DLD1 (cell line): ENCODE results near the gene HDGF.
"Not testable (repeated sequence)": the region's sequence is repeated elsewhere in the genome, so short reads cannot be mapped to it uniquely, and the experiment has no call there.

Experiments
- in situ Hi-C: cut with HindIII; loops from 2 replicates; pipeline ENCODE4 v1.10.0; 2017; ENCODE audit warnings: low sequenced_read_pairs

HDGF gene

DNA sequence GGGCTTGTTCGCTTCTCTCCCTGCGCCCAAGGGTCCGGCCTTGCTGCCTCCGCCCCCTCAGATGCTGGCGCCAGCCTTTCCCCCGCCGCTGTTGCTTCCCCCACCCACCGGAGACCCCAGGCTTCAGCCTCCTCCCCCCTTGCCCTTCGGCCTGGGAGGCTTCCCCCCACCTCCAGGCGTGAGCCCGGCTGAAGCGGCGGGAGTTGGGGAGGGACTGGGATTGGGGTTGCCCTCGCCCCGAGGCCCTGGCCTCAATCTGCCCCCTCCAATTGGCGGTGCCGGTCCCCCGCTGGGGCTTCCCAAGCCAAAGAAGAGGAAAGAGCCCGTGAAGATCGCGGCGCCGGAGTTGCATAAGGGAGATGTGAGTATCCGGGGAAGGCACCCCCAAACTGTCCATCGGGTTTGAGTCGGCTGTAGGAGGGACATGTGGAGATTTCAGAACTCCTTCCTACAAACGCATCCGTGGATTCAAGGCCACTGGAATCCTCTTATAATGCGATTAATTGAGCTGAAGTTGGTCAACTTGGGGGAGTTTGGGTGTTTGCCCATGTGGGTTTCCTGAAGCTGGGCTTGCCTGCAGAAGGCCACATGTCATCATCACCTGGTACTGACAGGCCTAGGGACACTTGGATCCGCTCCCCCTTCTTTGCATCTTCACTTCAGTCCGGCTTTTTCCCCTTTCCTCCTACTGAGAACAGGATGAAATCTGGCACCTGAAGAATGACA, 16.6 kb upstream of the HDGF start:
- in situ Hi-C loops = no loop called here

GRCh38 chr1:156767101-156767878, 15.8 kb upstream of the HDGF start, which contains the start of gene PRCC:
TSS of gene PRCC (plus strand) at chr1:156767535. CDS start at chr1:156767772, 237 bp downstream.
- in situ Hi-C loops = no loop called here

GRCh38 chr1:156766298-156767100, 15.0 kb upstream of the HDGF start:
- in situ Hi-C loops = no loop called here

GRCh38 chr1:156765666-156766065, 14.2 kb upstream of the HDGF start:
- in situ Hi-C loops = no loop called here

GRCh38 chr1:156765136-156765535, 13.7 kb upstream of the HDGF start:
- in situ Hi-C loops = not testable (repeated sequence)

DNA sequence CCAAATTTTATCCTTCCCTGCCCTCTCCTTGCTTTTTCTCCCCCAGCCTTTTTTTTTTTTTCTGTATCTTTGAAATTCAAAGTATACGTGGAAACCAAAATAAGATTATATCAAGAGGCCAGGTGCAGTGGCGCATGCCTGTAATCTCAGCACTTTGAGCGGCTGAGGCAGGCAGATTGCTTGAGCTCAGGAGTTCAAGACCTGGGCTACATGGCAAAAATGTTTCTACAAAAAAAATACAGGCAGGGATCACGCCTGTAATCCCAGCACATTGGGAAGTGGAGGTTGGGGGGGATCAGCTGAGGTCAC, 9.3 kb upstream of the HDGF start:
- in situ Hi-C loops = no loop called here

GRCh38 chr1:156760092-156760795, 8.8 kb upstream of the HDGF start:
- in situ Hi-C loops = no loop called here

GRCh38 chr1:156757572-156758253, 6.2 kb upstream of the HDGF start:
- in situ Hi-C loops = not testable (repeated sequence)

GRCh38 chr1:156756355-156756754, 4.9 kb upstream of the HDGF start:
- in situ Hi-C loops = no loop called here

DNA sequence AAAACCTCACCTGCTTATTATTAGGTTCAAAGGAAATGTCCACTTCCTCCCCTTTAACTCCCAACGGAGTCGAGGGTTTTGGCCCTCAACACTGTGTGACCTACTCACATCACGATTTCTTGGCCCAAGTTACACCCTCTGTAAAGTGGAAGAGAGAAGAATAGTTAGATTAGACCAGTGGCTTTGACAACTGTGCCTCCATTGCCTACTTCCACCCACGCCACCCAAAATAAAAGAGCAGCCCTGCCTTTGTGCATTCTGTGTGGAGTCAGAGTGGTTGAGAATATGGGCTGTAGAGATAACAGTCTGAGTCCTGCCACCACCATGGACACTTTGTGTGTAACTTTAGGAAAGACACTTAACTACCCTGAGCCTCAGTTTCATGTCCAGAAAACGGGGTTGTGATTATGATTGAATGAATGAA, 4.1 kb upstream of the HDGF start:
- in situ Hi-C loops = no loop called here

DNA sequence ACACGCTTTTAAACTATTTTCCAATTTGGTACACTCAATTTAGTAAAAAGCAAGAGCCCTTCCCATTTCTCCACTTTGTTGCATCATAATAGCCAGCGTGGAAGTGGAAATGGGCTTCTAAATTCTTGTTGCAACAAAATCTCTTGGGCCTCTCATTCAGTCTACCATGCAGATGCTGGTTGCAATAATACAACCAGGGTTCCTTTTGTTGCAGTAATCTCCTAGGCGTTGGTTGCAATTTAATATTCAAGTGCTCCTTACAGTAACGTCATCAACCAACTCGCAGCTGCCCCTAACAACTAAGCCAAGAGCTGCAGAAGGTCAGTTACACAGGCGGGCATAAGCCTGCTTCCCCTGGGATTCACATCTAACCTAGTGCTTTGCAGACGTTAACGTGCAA, 2.7 kb upstream of the HDGF start:
- in situ Hi-C loops = no loop called here

- in situ Hi-C loops = no loop called here
Observed at GRCh38 chr1:156752843-156753482, 1.5 kb upstream of the HDGF start.

DNA sequence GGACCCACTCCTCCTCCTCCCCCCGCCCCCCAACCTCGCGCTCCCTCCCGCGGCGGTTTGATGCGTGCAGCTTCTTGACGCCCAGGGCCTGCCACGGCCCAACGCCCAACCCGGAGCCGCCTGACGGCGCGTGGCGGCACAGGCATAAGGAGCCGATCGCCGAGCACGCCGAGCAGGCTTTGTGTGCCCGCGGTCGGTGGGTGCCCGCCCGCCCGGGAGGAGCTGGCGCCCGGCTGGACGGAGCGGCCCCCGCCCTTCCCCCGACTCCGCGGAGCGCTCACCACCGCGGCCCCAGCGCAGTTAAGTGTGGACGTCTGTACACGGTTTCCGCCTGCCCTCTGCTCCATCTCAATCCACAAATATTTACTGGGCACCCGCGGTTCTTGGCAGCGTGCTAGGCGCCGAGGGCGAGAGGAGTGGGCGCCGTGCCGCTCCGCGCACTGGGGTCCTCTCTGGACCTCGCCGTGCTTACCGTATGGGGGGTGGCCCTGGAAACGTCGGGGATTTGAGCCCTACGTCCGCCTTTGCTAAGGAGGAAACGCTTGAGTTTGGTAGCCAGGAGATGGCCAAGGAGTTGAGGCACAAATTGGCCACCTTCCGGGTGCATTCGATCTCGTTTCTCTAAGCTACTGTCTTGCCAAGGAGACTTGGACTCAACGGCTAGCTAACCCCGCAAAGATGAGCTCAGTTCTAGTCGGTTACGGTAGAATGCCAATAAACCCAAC, 444 bp upstream of the HDGF start:
- in situ Hi-C loops = no loop called here

GRCh38 chr1:156750711-156751450, 594 bp downstream of the HDGF start:
- in situ Hi-C loops = no loop called here

DNA sequence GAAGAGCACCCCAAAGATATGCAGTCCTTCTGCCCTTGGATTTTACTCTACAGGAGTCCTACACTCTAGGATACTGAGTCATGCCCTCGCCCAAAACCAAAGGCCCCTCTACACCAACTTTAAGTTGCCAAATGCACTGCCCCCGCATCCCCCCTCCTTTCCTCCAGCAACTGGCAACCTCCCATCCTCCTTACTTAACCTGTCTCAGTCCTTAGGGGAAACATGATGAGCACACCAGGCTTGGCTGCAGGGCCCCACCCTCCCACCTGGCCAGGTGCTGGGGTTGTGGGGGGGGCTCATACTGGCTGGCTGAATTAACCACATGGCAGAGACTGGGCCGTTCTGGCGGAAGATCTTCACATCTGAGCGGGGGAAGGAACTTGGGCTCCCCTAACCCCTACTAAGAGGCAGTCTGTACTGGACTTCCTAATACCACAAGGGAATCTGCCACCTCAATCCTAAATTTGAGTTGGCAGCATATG, 1.2 kb downstream of the HDGF start:
- in situ Hi-C loops = no loop called here

- in situ Hi-C loops = no loop called here
Observed at GRCh38 chr1:156749419-156750118, 1.9 kb downstream of the HDGF start.

DNA sequence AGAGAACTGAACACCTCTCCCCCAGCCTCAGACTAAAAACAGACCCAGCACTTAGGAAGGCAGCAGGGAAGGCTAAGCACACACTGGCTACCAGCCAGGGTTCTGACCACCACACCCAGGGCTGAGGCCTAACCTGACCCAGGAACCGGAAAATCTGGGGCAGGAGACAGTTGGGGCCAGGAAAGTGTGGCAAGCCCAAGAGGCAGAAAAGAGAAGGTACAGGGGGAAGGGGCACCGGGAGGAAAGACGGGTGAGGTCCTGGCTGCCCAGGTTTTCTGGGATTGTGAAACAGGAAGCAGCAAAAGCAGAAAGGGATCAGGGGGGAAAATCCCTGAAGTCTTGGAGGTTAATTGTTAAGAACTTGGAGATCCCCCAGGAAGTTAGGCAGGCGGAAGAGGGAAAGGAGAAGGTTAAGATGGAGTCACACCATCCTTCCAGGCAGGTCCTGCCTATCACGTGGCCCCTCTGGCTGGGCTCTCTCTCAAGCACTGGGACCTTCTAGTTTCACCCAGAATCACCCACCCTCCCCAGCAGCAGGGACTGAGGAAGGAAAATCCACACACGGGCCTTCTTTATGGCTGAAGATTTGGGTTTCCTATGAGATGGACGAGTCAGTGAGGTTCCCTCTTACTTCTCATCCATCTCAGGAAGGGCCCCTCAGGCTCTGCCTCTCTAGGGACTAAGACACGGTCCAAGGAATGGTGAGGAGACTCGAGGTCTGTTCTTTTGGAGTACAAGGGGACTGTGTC, 2.6 kb downstream of the HDGF start:
- in situ Hi-C loops = no loop called here
